HL-60 (cell line): ENCODE measurements around the gene PARL.

Experiments
- GABPA ChIP-seq: IDR thresholded peaks from 2 replicates; pipeline ENCODE4 v1.6.1; 2012; ENCODE audit warnings: low read depth
- POLR2AphosphoS5 ChIP-seq: IDR thresholded peaks from 2 replicates; pipeline ENCODE4 v1.6.1; 2012; ENCODE audit warnings: low read depth
- SPI1 ChIP-seq: IDR thresholded peaks from 2 replicates; pipeline ENCODE4 v1.6.1; 2012; ENCODE audit warnings: low read depth, mild to moderate bottlenecking, borderline replicate concordance
- TF ChIP-seq, protein P1 (sequence below): IDR thresholded peaks from one replicate; pipeline ENCODE4 v1.5.1; 2011; ENCODE audit warnings: low read length, control low read depth, inconsistent platforms; ENCODE audit not compliant: insufficient read depth
- TF ChIP-seq, protein P2 (sequence below): IDR thresholded peaks from 2 replicates; pipeline ENCODE4 v1.6.1; 2012; ENCODE audit warnings: low read depth; ENCODE audit not compliant: insufficient replicate concordance

DNA sequence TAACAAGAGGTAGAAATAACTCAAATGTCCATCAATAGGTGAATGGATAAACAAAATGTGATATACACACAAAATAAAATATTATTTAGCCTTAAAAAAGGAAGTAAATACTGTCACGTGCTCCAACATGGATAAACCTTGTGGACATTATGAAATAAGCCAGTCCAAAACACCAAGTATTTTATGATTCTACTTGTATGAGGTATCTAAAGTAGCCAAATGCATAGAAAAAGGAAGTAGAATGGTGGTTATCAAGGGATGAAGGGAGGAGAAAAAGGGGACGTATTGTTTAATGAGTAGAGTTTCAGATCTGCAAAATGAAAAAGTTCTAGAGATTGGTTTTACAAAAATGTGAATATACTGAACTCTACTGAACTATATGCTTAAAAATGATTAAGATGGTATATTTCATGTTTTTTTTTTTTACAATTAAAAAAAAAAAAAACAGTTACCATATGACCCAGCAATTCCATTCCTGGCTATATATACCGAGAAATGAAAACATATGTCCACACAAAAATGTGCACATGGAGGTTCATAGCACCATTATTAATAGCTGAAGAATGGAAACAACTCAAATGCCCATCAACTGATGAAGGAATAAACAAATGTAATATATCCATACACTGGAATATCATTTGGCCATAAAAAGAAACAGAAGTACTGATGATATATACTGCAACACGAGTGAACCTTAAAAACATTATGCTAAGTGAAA, 30.2 kb downstream of the PARL start:
- TF ChIP-seq POLR2AphosphoS5 (no peak), GABPA (no peak), SPI1 (no peak)
- TF ChIP-seq, protein P1, sequence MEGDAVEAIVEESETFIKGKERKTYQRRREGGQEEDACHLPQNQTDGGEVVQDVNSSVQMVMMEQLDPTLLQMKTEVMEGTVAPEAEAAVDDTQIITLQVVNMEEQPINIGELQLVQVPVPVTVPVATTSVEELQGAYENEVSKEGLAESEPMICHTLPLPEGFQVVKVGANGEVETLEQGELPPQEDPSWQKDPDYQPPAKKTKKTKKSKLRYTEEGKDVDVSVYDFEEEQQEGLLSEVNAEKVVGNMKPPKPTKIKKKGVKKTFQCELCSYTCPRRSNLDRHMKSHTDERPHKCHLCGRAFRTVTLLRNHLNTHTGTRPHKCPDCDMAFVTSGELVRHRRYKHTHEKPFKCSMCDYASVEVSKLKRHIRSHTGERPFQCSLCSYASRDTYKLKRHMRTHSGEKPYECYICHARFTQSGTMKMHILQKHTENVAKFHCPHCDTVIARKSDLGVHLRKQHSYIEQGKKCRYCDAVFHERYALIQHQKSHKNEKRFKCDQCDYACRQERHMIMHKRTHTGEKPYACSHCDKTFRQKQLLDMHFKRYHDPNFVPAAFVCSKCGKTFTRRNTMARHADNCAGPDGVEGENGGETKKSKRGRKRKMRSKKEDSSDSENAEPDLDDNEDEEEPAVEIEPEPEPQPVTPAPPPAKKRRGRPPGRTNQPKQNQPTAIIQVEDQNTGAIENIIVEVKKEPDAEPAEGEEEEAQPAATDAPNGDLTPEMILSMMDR, result no peak
- TF ChIP-seq, protein P2, sequence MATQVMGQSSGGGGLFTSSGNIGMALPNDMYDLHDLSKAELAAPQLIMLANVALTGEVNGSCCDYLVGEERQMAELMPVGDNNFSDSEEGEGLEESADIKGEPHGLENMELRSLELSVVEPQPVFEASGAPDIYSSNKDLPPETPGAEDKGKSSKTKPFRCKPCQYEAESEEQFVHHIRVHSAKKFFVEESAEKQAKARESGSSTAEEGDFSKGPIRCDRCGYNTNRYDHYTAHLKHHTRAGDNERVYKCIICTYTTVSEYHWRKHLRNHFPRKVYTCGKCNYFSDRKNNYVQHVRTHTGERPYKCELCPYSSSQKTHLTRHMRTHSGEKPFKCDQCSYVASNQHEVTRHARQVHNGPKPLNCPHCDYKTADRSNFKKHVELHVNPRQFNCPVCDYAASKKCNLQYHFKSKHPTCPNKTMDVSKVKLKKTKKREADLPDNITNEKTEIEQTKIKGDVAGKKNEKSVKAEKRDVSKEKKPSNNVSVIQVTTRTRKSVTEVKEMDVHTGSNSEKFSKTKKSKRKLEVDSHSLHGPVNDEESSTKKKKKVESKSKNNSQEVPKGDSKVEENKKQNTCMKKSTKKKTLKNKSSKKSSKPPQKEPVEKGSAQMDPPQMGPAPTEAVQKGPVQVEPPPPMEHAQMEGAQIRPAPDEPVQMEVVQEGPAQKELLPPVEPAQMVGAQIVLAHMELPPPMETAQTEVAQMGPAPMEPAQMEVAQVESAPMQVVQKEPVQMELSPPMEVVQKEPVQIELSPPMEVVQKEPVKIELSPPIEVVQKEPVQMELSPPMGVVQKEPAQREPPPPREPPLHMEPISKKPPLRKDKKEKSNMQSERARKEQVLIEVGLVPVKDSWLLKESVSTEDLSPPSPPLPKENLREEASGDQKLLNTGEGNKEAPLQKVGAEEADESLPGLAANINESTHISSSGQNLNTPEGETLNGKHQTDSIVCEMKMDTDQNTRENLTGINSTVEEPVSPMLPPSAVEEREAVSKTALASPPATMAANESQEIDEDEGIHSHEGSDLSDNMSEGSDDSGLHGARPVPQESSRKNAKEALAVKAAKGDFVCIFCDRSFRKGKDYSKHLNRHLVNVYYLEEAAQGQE, result no peak
